Stimulated activated CD8-positive, alpha-beta memory T cell treated with anti-CD3 and anti-CD28 coated beads, Interleukin-12 subunit alpha, Interleukin-12 subunit beta, amount 100 ng/mL, for 1 hour (primary cell): ENCODE measurements around the gene MED26.

ENCODE experiments used
- DNase-seq: peaks from one replicate; pipeline ENCODE4 v3.0.0-alpha.2; 2020; ENCODE audit warnings: low read depth

MED26 gene

GRCh38 chr19:16612636-16613035 is 15.4 kb downstream of the MED26 start:
- no peak for DNase-seq

GRCh38 chr19:16611121-16611520 is 16.9 kb downstream of the MED26 start:
- no peak for DNase-seq

GRCh38 chr19:16609511-16610200 is 18.3 kb downstream of the MED26 start:
- DNase-seq: no peak

GRCh38 chr19:16608290-16608739 is 19.7 kb downstream of the MED26 start:
- DNase-seq: no peak

- no peak for DNase-seq
These were observed 20.2 kb downstream of the MED26 start for GRCh38 chr19:16607819-16608218.

GRCh38 chr19:16605553-16605994 is 22.4 kb downstream of the MED26 start:
- no peak for DNase-seq

GRCh38 chr19:16605115-16605514 is 22.9 kb downstream of the MED26 start:
- DNase-seq: no peak

GRCh38 chr19:16604615-16605014 is 23.4 kb downstream of the MED26 start:
- no peak for DNase-seq

GRCh38 chr19:16603090-16603489 is 24.9 kb downstream of the MED26 start:
- no peak for DNase-seq

- DNase-seq: no peak
These were observed 26.5 kb downstream of the MED26 start for GRCh38 chr19:16601378-16602052.

- DNase-seq: no peak
These were observed 27.2 kb downstream of the MED26 start for GRCh38 chr19:16600824-16601223.

GRCh38 chr19:16599655-16600346 is 28.2 kb downstream of the MED26 start:
- no peak for DNase-seq

GRCh38 chr19:16598848-16599247 is 29.2 kb downstream of the MED26 start:
- DNase-seq: no peak

- DNase-seq: no peak
These were observed 31.6 kb downstream of the MED26 start for GRCh38 chr19:16596399-16596798.

GRCh38 chr19:16595097-16595496 is 32.9 kb downstream of the MED26 start:
- no peak for DNase-seq

GRCh38 chr19:16594681-16595091 is 33.3 kb downstream of the MED26 start:
- DNase-seq: no peak

GRCh38 chr19:16594131-16594586 is 33.8 kb downstream of the MED26 start:
- DNase-seq: no peak

- DNase-seq: no peak
These were observed 34.8 kb downstream of the MED26 start for GRCh38 chr19:16593181-16593580.

GRCh38 chr19:16591803-16592556 is 36.0 kb downstream of the MED26 start:
- no peak for DNase-seq

- no peak for DNase-seq
These were observed 36.9 kb downstream of the MED26 start for GRCh38 chr19:16590876-16591802.

- DNase-seq: no peak
These were observed 38.1 kb downstream of the MED26 start for GRCh38 chr19:16589917-16590316.
